Fibroblast of villous mesenchyme (primary cell): ENCODE data around the gene TBCEL. TPM values are rescaled to one million over a fixed set of nuclear protein-coding genes. Genes with fewer than 3 reads are reported as not detected.

Experiments
- DNase-seq: peaks from one replicate; pipeline ENCODE4 v3.0.0-alpha.2; 2010; ENCODE audit warnings: low read depth
- H3K4me3 ChIP-seq: 2 replicates; pipeline ENCODE4 v1.5.1; 2011; ENCODE audit warnings: low read depth, mild to moderate bottlenecking, low read length
- CTCF ChIP-seq: IDR thresholded peaks from 2 replicates; pipeline ENCODE4 v1.5.1; 2012; ENCODE audit warnings: low read depth, mild to moderate bottlenecking, low read length; ENCODE audit not compliant: insufficient read depth
- total RNA-seq: library from RNA; depleted of rRNA; stranded (reverse); fragments of >200 nt; gene quantifications from 2 replicates; pipeline ENCODE4 v1.2.3, GENCODE V29; 2012

The TBCEL gene
- total RNA-seq, 1 donor, result 29.8 TPM

- DNase-seq, result no peak
- H3K4me3 ChIP-seq, result no peak overlapping the region
- no peak for TF ChIP-seq CTCF
Measured at GRCh38 chr11:121042296-121042695, 18.4 kb downstream of the TBCEL start.

GRCh38 chr11:121047926-121048325, 24.0 kb downstream of the TBCEL start:
- no peak for TF ChIP-seq CTCF
- H3K4me3 ChIP-seq, result no peak overlapping the region
- no peak for DNase-seq

GRCh38 chr11:121048464-121049233, 24.7 kb downstream of the TBCEL start:
- H3K4me3 ChIP-seq, result no peak overlapping the region
- no peak for TF ChIP-seq CTCF
- no peak for DNase-seq

GRCh38 chr11:121053244-121053643, 29.3 kb downstream of the TBCEL start:
- TF ChIP-seq CTCF, result no peak
- no peak overlapping the region for H3K4me3 ChIP-seq
- DNase-seq, result no peak

- no peak overlapping the region for H3K4me3 ChIP-seq
- no peak for TF ChIP-seq CTCF
- no peak for DNase-seq
Measured at GRCh38 chr11:121054266-121054665, 30.4 kb downstream of the TBCEL start.

- TF ChIP-seq CTCF, result no peak
- no peak for DNase-seq
- H3K4me3 ChIP-seq, result no peak overlapping the region
Measured at GRCh38 chr11:121055076-121055475, 31.2 kb downstream of the TBCEL start.

GRCh38 chr11:121057922-121058321, 34.0 kb downstream of the TBCEL start:
- no peak for DNase-seq

More at GRCh38 chr11:121057922-121058321, 34.0 kb downstream of the TBCEL start:
- TF ChIP-seq CTCF, result no peak
- no peak overlapping the region for H3K4me3 ChIP-seq
